Endothelial cell of umbilical vein (primary cell): ENCODE results near the gene NME4. TPM values are rescaled to one million over a fixed set of nuclear protein-coding genes. Genes with fewer than 3 reads are reported as not detected.

Experiments
- BruUV-seq: library from RNA; stranded (reverse); fragments of 400-500 nt; replicated peaks from 2 replicates; lab custom pipeline; 2021; lab: Mats Ljungman, UMichigan
- CTCF ChIA-PET: fragments of 300-600, 350-600 bp; sonication (Branson Sonifier 250); formaldehyde crosslinking; loops from one replicate; lab custom pipeline; 2021; ENCODE audit warnings: antibody characterized with exemption, inconsistent platforms; lab: Charles Lee
- POLR2A ChIA-PET: fragments of 300-600, 350-600 bp; sonication (Branson Sonifier 250); formaldehyde crosslinking; loops from one replicate; lab custom pipeline; 2021; ENCODE audit warnings: antibody characterized with exemption, inconsistent platforms; lab: Charles Lee
- DNase-seq: peaks from one replicate; pipeline ENCODE4 v3.0.0-alpha.2; 2011; ENCODE audit warnings: low read depth, low spot score
- FAIRE-seq: peaks from 2 replicates; lab custom pipeline; 2011; peaks lifted over from hg19 to GRCh38; lab: Jason Lieb, UNC
- H2AFZ ChIP-seq: 2 replicates; pipeline ENCODE4 v1.6.0; 2012; ENCODE audit warnings: low read depth, low read length, control low read depth, inconsistent platforms
- H3K27ac ChIP-seq: 2 replicates; pipeline ENCODE4 v1.5.1; 2011; ENCODE audit warnings: low read depth, mild to moderate bottlenecking, control low read depth, low read length, moderate library complexity; ENCODE audit not compliant: insufficient read depth
- H3K27me3 ChIP-seq, 2 experiments: 2 replicates each; pipeline versions ENCODE4 v1.6.0 to v1.6.1; 2011; ENCODE audit warnings: low read length in 2 of 2, mixed read lengths in 1 of 2; ENCODE audit not compliant: control insufficient read depth in 2 of 2, insufficient read depth in 2 of 2
- H3K36me3 ChIP-seq, 2 experiments: 2 replicates in 1 of 2; 3 replicates in 1 of 2; pipeline ENCODE4 v1.5.1; 2011; ENCODE audit warnings: low read length in 2 of 2, mild to moderate bottlenecking in 1 of 2, moderate library complexity in 1 of 2; ENCODE audit not compliant: control insufficient read depth in 2 of 2, insufficient read depth in 2 of 2; ENCODE audit errors: extremely low read depth in 1 of 2
- H3K4me1 ChIP-seq: 3 replicates; pipeline ENCODE4 v1.5.1; 2011; ENCODE audit warnings: mild to moderate bottlenecking, low read length; ENCODE audit not compliant: control insufficient read depth, insufficient read depth; ENCODE audit errors: extremely low read depth
- H3K4me2 ChIP-seq: 2 replicates; pipeline ENCODE4 v1.6.1; 2011; ENCODE audit warnings: low read length, control low read depth, mixed read lengths; ENCODE audit not compliant: insufficient read depth
- H3K4me3 ChIP-seq, 3 experiments: fragments of 200-600 bp in 1 of 3; sonication (generic), shearing (Covaris generic) in 1 of 3; replicated peaks in 1 of 3; 2 replicates each; pipeline ENCODE4 v1.5.1; 2011 to 2016; ENCODE audit warnings: control low read depth in 3 of 3, low read length in 3 of 3, mild to moderate bottlenecking in 2 of 3, inconsistent platforms in 1 of 3, low read depth in 1 of 3, moderate library complexity in 1 of 3; ENCODE audit not compliant: insufficient read depth in 1 of 3
- H3K79me2 ChIP-seq: 2 replicates; pipeline ENCODE4 v1.6.0; 2012; ENCODE audit warnings: low read length, inconsistent platforms; ENCODE audit not compliant: control insufficient read depth, insufficient read depth
- H3K9ac ChIP-seq: replicated peaks from 2 replicates; pipeline ENCODE3; 2011; ENCODE audit warnings: low read length, control low read depth; ENCODE audit not compliant: insufficient read depth; ENCODE audit errors: extremely low read depth
- H3K9me1 ChIP-seq: replicated peaks from 3 replicates; pipeline ENCODE4 v1.6.0; 2011; ENCODE audit warnings: mild to moderate bottlenecking, low read length; ENCODE audit not compliant: control insufficient read depth, insufficient read depth; ENCODE audit errors: extremely low read depth
- H3K9me3 ChIP-seq: replicated peaks from 2 replicates; pipeline ENCODE4 v1.5.1; 2012; ENCODE audit warnings: low read length, inconsistent platforms; ENCODE audit not compliant: control insufficient read depth, insufficient read depth
- H4K20me1 ChIP-seq: replicated peaks from 2 replicates; pipeline ENCODE3; 2011; ENCODE audit warnings: mild to moderate bottlenecking, low read length; ENCODE audit not compliant: control insufficient read depth, insufficient read depth; ENCODE audit errors: extremely low read depth
- CTCF ChIP-seq, 2 donors: IDR thresholded peaks; 1 replicate in 1 of 2; 2 replicates in 1 of 2; pipeline ENCODE4 v1.5.1; 2011; ENCODE audit warnings: low read length in 2 of 2, mild to moderate bottlenecking in 2 of 2, moderate library complexity in 2 of 2, control low read depth in 1 of 2, inconsistent platforms in 1 of 2, low read depth in 1 of 2; ENCODE audit not compliant: insufficient read depth in 1 of 2; ENCODE audit errors: extremely low read depth in 1 of 2
- EZH2 ChIP-seq: IDR thresholded peaks from 2 replicates; pipeline ENCODE4 v1.6.1; 2012; ENCODE audit warnings: borderline replicate concordance, low read depth, mild to moderate bottlenecking, moderate library complexity, low read length, inconsistent platforms; ENCODE audit not compliant: severe bottlenecking
- FOS ChIP-seq: IDR thresholded peaks from 2 replicates; pipeline ENCODE4 v1.6.1; 2011; ENCODE audit warnings: mild to moderate bottlenecking, low read length, moderate library complexity, borderline replicate concordance; ENCODE audit not compliant: insufficient read depth
- GATA2 ChIP-seq: IDR thresholded peaks from 2 replicates; pipeline ENCODE4 v1.7.0; 2011; ENCODE audit warnings: low read depth, mild to moderate bottlenecking, moderate library complexity, mixed read lengths, low read length; ENCODE audit not compliant: insufficient read length, insufficient read depth
- JUN ChIP-seq: IDR thresholded peaks from 2 replicates; pipeline ENCODE4 v1.6.1; 2011; ENCODE audit warnings: borderline replicate concordance, low read depth; ENCODE audit not compliant: insufficient read length, insufficient read depth
- MAX ChIP-seq: IDR thresholded peaks from 2 replicates; pipeline ENCODE4 v1.6.1; 2011; ENCODE audit not compliant: insufficient read depth, insufficient read length
- MYC ChIP-seq: IDR thresholded peaks from one replicate; pipeline ENCODE4 v1.6.1; 2011; ENCODE audit warnings: mild to moderate bottlenecking, low read depth, low read length
- POLR2A ChIP-seq: IDR thresholded peaks from 2 replicates; pipeline ENCODE4 v1.6.1; 2012; ENCODE audit warnings: low read depth, mild to moderate bottlenecking, control low read depth, low read length
- POLR2AphosphoS5 ChIP-seq: IDR thresholded peaks from 2 replicates; pipeline ENCODE4 v1.6.1; 2012; ENCODE audit warnings: low read depth, mild to moderate bottlenecking, control low read depth, low read length, moderate library complexity; ENCODE audit not compliant: insufficient read depth
- dilution Hi-C: fragments of 300-500 bp; cut with MboI; formaldehyde crosslinking; loops from one replicate; pipeline ENCODE4 v1.15.0; 2019; ENCODE audit warnings: low sequenced_read_pairs; ENCODE audit not compliant: extremely low pct_ligation_motif_present
- intact Hi-C: fragments of 100-400 bp; cut with micrococcal nuclease; formaldehyde crosslinking; loops from one replicate; pipeline ENCODE4 v1.10.0; 2022
- polyA plus RNA-seq, 4 experiments: library from polyadenylated mRNA; depleted of rRNA in 3 of 4; stranded (reverse) in 3 of 4; unstranded in 1 of 4; fragments of >200 nt; gene quantifications; 2 replicates each; pipeline versions ENCODE4 v1.2.1 to v1.2.3, GENCODE V29; 2011 to 2012; ENCODE audit warnings: missing spikeins in 1 of 4
- total RNA-seq: library from RNA; stranded (reverse); gene quantifications from 2 replicates; pipeline ENCODE4 v1.2.3, GENCODE V29; 2021

Gene NME4
- total and polyA plus RNA-seq, 2 donors (not counting 3 experiments of a cell fraction or from before 2014, with no cell fraction given), result 170 to 264 TPM

- dilution Hi-C loops, result no loop called here
- Histone ChIP-seq H2AFZ (no peak overlapping the region), H3K9me3 (no peaks in the 10 kb centered on the region), H3K27me3 (no peaks in the 10 kb centered on the region), H3K9ac (no peak overlapping the region), H3K4me1 (peaks cover 8% of the 10 kb centered on the region), H3K9me1 (no peaks in the 10 kb centered on the region), H3K4me2 (no peak overlapping the region), H3K27ac (no peak overlapping the region), H3K79me2 (no peaks in the 10 kb centered on the region), H4K20me1 (no peaks in the 10 kb centered on the region), H3K4me3 (no peak overlapping the region), H3K36me3 (peaks cover 0 to 18% of the 10 kb centered on the region in 2 experiments)
- intact Hi-C loops, result no loop called here
- ChIA-PET CTCF (interaction anchor here (0.9 kb wide), 1 partner anchor 10 kb away, joined by 3 read pairs; no protein-coding TSS in a partner anchor), POLR2A (no interaction called here)
- FAIRE-seq (no peak), DNase-seq (no peak)
- TF ChIP-seq POLR2AphosphoS5 (no peak), GATA2 (no peak), JUN (no peak), MYC (no peak)
- no TSS peak for BruUV-seq
These were observed 30.5 kb upstream of the NME4 start for GRCh38 chr16:366476-366875.

GRCh38 chr16:367333-367903, 29.6 kb upstream of the NME4 start:
- H3K27ac ChIP-seq, result no peak overlapping the region
- no peak overlapping the region for H3K4me3 ChIP-seq
- no peaks in the 10 kb centered on the region for H3K27me3 ChIP-seq
- no peaks in the 10 kb centered on the region for H3K9me3 ChIP-seq
- peaks cover 0 to 27% of the 10 kb centered on the region in 2 experiments for H3K36me3 ChIP-seq
- intact Hi-C loops (no loop called here), dilution Hi-C loops (no loop called here)
- BruUV-seq, result TSS peak; percentile 5
- FAIRE-seq (no peak), DNase-seq (no peak)
- peaks cover 8% of the 10 kb centered on the region for H3K4me1 ChIP-seq
- ChIA-PET POLR2A (no interaction called here), CTCF (no interaction called here)
- no peak overlapping the region for H3K4me2 ChIP-seq
- no peak overlapping the region for H2AFZ ChIP-seq
- no peak overlapping the region for H3K9ac ChIP-seq
- no peaks in the 10 kb centered on the region for H3K9me1 ChIP-seq
- H3K79me2 ChIP-seq, result no peaks in the 10 kb centered on the region
- no peak for TF ChIP-seq CTCF (IDR thresholded peaks at IDR 0.05; ENCODE audit: extremely low read depth in 1 of 2, insufficient read depth in 1 of 2, low read depth in 1 of 2, low read length in 2 of 2)
- no peak for TF ChIP-seq MYC
- no peak for TF ChIP-seq EZH2
- TF ChIP-seq MAX, result no peak
- no peak for TF ChIP-seq POLR2A
- TF ChIP-seq FOS, result no peak
- TF ChIP-seq GATA2, result no peak
- TF ChIP-seq POLR2AphosphoS5, result no peak
- TF ChIP-seq JUN, result no peak
- no peaks in the 10 kb centered on the region for H4K20me1 ChIP-seq
